GM23338 (cell line): ENCODE results near the gene RAB8B. TPM values are rescaled to one million over a fixed set of nuclear protein-coding genes. Genes with fewer than 3 reads are reported as not detected.

Experiments
- ATAC-seq: fragments of 200-7000 bp; cut with Tn5 transposase; 3 replicates; pipeline ENCODE4 v1.9.1; 2020
- DNase-seq: peaks from one replicate; pipeline ENCODE4 v3.0.0-alpha.2; 2015; ENCODE audit warnings: low spot score
- H2AFZ ChIP-seq: fragments of 200-600 bp; sonication (generic); 2 replicates; pipeline ENCODE4 v1.8.0; 2016; ENCODE audit warnings: antibody characterized with exemption, mild to moderate bottlenecking, moderate library complexity
- H3F3A ChIP-seq: fragments of 200-600 bp; sonication (generic); replicated peaks from 2 replicates; pipeline ENCODE4 v1.8.0; 2017; ENCODE audit warnings: antibody characterized with exemption, mixed run types, low read depth
- H3K27ac ChIP-seq: fragments of 200-600 bp; sonication (generic); 2 replicates; pipeline ENCODE4 v1.6.1; 2016; ENCODE audit warnings: low read depth
- H3K27me3 ChIP-seq: fragments of 200-600 bp; sonication (generic); 2 replicates; pipeline ENCODE4 v1.8.0; 2016; ENCODE audit warnings: mild to moderate bottlenecking, mixed run types, moderate library complexity; ENCODE audit not compliant: insufficient read depth
- H3K36me3 ChIP-seq: fragments of 200-600 bp; sonication (generic); 2 replicates; pipeline ENCODE4 v1.8.0; 2016; ENCODE audit warnings: mild to moderate bottlenecking; ENCODE audit not compliant: insufficient read depth
- H3K4me1 ChIP-seq: fragments of 200-600 bp; sonication (generic); 2 replicates; pipeline ENCODE4 v1.8.0; 2016; ENCODE audit warnings: mild to moderate bottlenecking, moderate library complexity; ENCODE audit not compliant: insufficient read depth
- H3K4me2 ChIP-seq: fragments of 200-600 bp; sonication (generic); 2 replicates; pipeline ENCODE4 v1.7.1; 2017; ENCODE audit warnings: mixed run types
- H3K4me3 ChIP-seq: fragments of 200-600 bp; sonication (generic); 2 replicates; pipeline ENCODE4 v1.6.1; 2016; ENCODE audit warnings: mixed run types
- H3K79me2 ChIP-seq: fragments of 200-600 bp; sonication (generic); replicated peaks from 2 replicates; pipeline ENCODE4 v1.8.0; 2017; ENCODE audit warnings: mild to moderate bottlenecking; ENCODE audit not compliant: insufficient read depth
- H3K9me2 ChIP-seq: fragments of 200-600 bp; sonication (generic); 2 replicates; pipeline ENCODE4 v1.8.0; 2017; ENCODE audit not compliant: insufficient read depth
- H4K20me1 ChIP-seq: fragments of 200-600 bp; sonication (generic); replicated peaks from 2 replicates; pipeline ENCODE4 v1.8.0; 2017; ENCODE audit warnings: mild to moderate bottlenecking; ENCODE audit not compliant: insufficient read depth
- H3K27ac Mint-ChIP-seq: 2 replicates; pipeline ENCODE4 v1.8.0; 2020; ENCODE audit warnings: inconsistent platforms, mild to moderate bottlenecking, moderate library complexity, mixed read lengths
- H3K27me3 Mint-ChIP-seq: 3 replicates; pipeline ENCODE4 v1.8.0; 2022; ENCODE audit warnings: low read depth, mild to moderate bottlenecking, moderate library complexity, mixed read lengths, inconsistent platforms; ENCODE audit not compliant: insufficient read depth, poor library complexity
- H3K36me3 Mint-ChIP-seq: 3 replicates; pipeline ENCODE4 v1.8.0; 2021; ENCODE audit warnings: low read depth, mild to moderate bottlenecking, inconsistent platforms, moderate library complexity, mixed read lengths
- H3K4me1 Mint-ChIP-seq: 3 replicates; pipeline ENCODE4 v1.8.0; 2020; ENCODE audit warnings: mild to moderate bottlenecking, inconsistent platforms, mixed read lengths
- H3K4me3 Mint-ChIP-seq: 3 replicates; pipeline ENCODE4 v1.8.0; 2021; ENCODE audit warnings: moderate library complexity, mild to moderate bottlenecking, inconsistent platforms, mixed read lengths
- H3K9me3 Mint-ChIP-seq: 3 replicates; pipeline ENCODE4 v1.8.0; 2020; ENCODE audit warnings: moderate library complexity, mild to moderate bottlenecking, inconsistent platforms, mixed read lengths
- CREB1 ChIP-seq: fragments of 250-450 bp; sonication (Bioruptor Pico); IDR thresholded peaks from 2 replicates; pipeline ENCODE4 v1.5.0; 2020; ENCODE audit warnings: low read depth, mild to moderate bottlenecking, moderate library complexity
- CTCF ChIP-seq, 2 experiments: fragments of 200-600 bp in 1 of 2; sonication (generic) in 1 of 2; conservative IDR thresholded peaks; 2 replicates each; pipeline versions ENCODE4 v1.5.1 to v1.6.1; 2016 to 2017; ENCODE audit warnings: antibody characterized with exemption in 2 of 2, low read depth in 2 of 2, mild to moderate bottlenecking in 2 of 2, moderate library complexity in 1 of 2
- ETS1 ChIP-seq: IDR thresholded peaks from 2 replicates; pipeline ENCODE4 v1.6.1; 2016; ENCODE audit warnings: antibody characterized with exemption
- EZH2 ChIP-seq: fragments of 200-600 bp; sonication (generic); IDR thresholded peaks from one replicate; pipeline ENCODE4 v1.8.0; 2017; ENCODE audit warnings: antibody characterized with exemption, mild to moderate bottlenecking, low read depth; ENCODE audit not compliant: unreplicated experiment
- EZH2phosphoT487 ChIP-seq: fragments of 200-600 bp; sonication (generic); IDR thresholded peaks from one replicate; pipeline ENCODE4 v1.8.1; 2018; ENCODE audit warnings: antibody characterized with exemption; ENCODE audit not compliant: unreplicated experiment
- JUNB ChIP-seq: IDR thresholded peaks from one replicate; pipeline ENCODE4 v1.6.1; 2016; ENCODE audit warnings: antibody characterized with exemption; ENCODE audit not compliant: unreplicated experiment
- NANOG ChIP-seq: IDR thresholded peaks from 2 replicates; pipeline ENCODE4 v1.6.1; 2016; ENCODE audit warnings: antibody characterized with exemption, borderline replicate concordance
- POLR2AphosphoS5 ChIP-seq: IDR thresholded peaks from 2 replicates; pipeline ENCODE4 v1.6.1; 2016; ENCODE audit warnings: antibody characterized with exemption, low read depth
- REST ChIP-seq: IDR thresholded peaks from one replicate; pipeline ENCODE4 v1.6.1; 2018; ENCODE audit warnings: antibody characterized with exemption; ENCODE audit not compliant: unreplicated experiment
- STAT1 ChIP-seq: IDR thresholded peaks from one replicate; pipeline ENCODE4 v1.6.1; 2016; ENCODE audit warnings: antibody characterized with exemption; ENCODE audit not compliant: unreplicated experiment
- ZNF114 ChIP-seq: fragments of 250-450 bp; sonication (Bioruptor Pico); IDR thresholded peaks from 2 replicates; pipeline ENCODE4 v1.5.0; 2020; ENCODE audit warnings: mild to moderate bottlenecking, moderate library complexity
- ZNF331 ChIP-seq: fragments of 250-450 bp; sonication (Bioruptor Pico); IDR thresholded peaks from 2 replicates; pipeline ENCODE4 v1.5.0; 2020; ENCODE audit warnings: low read depth, mild to moderate bottlenecking, moderate library complexity
- ZNF462 ChIP-seq: fragments of 250-450 bp; sonication (Bioruptor Pico); IDR thresholded peaks from 2 replicates; pipeline ENCODE4 v1.5.0; 2020; ENCODE audit warnings: mild to moderate bottlenecking, moderate library complexity
- polyA plus RNA-seq: library from polyadenylated mRNA; unstranded; fragments of >200 nt; fragmentation: Nextera tagmentation; extraction: Ambion mirVana; gene quantifications from 2 replicates; pipeline ENCODE4 v1.2.1, GENCODE V29; 2016
- total RNA-seq: library from RNA; depleted of rRNA; stranded (reverse); fragments of >200 nt; shearing (Covaris generic); gene quantifications from 2 replicates; pipeline ENCODE4 v1.2.3, GENCODE V29; 2014

RAB8B gene
- total and polyA plus RNA-seq, 2 experiments from 2014 or later = 23.2 to 41.7 TPM

- Histone ChIP-seq H3K4me2 (no peak overlapping the region), H3K4me3 (no peak overlapping the region), H3K9me2 (no peaks in the 10 kb centered on the region), H4K20me1 (no peaks in the 10 kb centered on the region), H3K36me3 (no peaks in the 10 kb centered on the region; the same call in 1 of the 2 replicates), H3K79me2 (no peaks in the 10 kb centered on the region), H2AFZ (no peak overlapping the region), H3F3A (no peaks in the 10 kb centered on the region), H3K4me1 (peaks cover 16% of the 10 kb centered on the region), H3K27me3 (no peaks in the 10 kb centered on the region), H3K27ac (no peak overlapping the region)
- ATAC-seq (no peak), DNase-seq (no peak)
- Mint-ChIP-seq H3K4me1 (peaks cover 20% of the 10 kb centered on the region), H3K4me3 (no peak overlapping the region), H3K9me3 (no peaks in the 10 kb centered on the region), H3K36me3 (0 out of 3 replicates have a peak, but pooled peaks cover 3% of the 10 kb centered on the region), H3K27ac (no peak overlapping the region; the same call in 1 of the 2 replicates), H3K27me3 (peaks cover 2% of the 10 kb centered on the region)
- TF ChIP-seq ETS1 = no peak
- no peak for TF ChIP-seq POLR2AphosphoS5
- no peak for TF ChIP-seq STAT1
- TF ChIP-seq CTCF (conservative IDR thresholded peaks at IDR 0.05; ENCODE audit: low read depth in 2 of 2) = no peak
- no peak for TF ChIP-seq CREB1
- TF ChIP-seq ZNF114 (CRISPR knock-in tag) = no peak
- TF ChIP-seq NANOG = no peak
- no peak for TF ChIP-seq ZNF462 (CRISPR knock-in tag)
- no peak for TF ChIP-seq EZH2phosphoT487
- no peak for TF ChIP-seq ZNF331 (CRISPR knock-in tag)
- no peak for TF ChIP-seq REST
- no peak for TF ChIP-seq JUNB
- no peak for TF ChIP-seq EZH2
Observed at GRCh38 chr15:63252292-63252691, 62.9 kb downstream of the RAB8B start.
